ENCODE data around the gene FHIT.

The FHIT gene

DNA sequence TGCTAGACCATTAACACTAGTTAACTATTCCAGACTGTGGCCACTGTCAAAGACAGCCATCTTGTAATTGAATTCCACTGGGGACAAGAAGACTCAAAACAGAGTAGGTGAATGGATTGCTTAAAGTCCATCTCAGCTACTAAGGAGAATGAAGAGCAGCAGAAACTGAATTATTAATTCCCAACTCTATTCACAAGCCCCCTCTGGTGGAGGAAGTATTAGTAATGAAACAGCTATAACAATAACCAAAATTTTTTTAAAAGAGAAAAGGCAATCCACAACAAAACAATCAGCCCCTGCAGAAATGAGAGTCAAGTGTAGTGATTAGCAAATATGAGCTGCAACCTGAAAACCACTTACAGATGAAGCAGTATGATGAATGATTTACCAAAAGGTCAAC is 302.8 kb downstream of the FHIT start:
- DNase-seq = no peak

DNA sequence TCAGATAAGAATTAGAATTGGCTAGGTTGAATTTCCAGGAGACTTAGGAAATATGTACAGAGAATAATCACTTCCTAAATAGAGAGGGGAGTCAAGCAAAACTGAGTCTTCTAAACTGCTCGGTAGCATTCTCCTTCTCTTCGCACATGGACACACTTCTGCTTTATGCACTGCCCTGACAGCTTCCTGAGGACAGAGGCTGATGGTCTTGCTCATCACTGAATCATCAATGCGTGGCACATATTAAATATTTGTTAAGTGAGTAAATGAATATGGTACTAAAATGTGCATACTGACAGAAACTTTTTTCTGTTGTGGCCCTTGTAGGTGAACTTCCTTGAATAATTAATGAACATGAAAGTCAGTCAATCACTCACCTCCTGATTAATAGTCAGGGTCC is 315.5 kb downstream of the FHIT start:
- DNase-seq = no peak

DNA sequence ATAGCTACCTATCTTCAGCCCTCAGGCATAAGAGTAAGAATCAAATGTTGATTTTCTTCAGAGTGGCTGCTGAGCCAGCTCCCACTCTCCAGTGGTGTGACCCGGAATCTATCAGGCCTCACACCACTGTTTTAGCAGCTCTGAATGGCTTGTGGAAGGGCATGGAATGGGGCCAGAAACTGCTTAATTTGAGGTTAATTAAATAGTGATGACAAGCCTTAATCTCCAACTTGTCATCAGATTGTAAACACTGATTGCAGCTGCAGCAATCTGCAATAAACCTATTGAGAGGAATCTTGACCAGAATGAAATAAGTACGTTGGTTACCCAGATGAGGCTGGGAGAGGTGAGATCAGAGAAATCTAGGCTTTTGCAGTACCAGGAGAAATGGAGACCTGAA is 317.4 kb downstream of the FHIT start:
- no peak for DNase-seq

DNA sequence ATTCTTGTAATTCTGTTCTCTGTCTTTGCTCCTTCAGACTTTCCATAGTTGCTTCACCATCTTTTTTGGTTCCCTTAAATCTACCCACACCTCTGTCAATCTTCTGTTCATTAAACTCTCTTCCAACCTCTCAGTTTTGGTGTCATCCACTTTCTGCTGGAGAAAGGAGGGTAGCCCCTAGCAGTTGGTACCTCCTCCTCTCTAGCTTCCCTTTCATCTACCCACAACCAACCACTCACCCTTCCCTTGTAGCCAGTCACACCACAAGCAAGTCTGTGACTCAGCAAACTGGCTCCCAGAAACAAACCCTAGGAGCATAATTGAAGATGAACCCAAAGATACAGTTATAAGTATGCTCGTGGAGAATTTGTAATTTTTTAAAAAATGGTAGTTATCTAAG is 318.6 kb downstream of the FHIT start:
- DNase-seq = no peak

DNA sequence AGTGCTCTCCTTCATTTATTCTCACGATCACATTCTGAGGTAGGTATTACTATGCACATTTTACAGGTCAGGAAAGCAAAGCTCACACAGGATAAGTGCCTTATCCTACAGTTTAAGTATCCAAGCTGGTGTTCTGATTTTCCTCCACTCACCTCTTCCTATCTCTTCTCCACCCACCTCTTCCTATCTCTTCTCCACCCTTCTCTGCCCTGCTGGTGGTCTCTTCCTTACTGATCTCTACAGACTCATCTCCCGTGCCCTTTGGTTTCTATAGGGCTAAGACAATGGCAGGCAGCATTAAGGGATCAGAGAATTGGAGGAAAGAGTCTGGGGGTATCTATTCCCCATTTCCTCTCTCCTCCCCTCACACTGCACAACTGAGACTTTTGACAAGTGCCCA is 319.1 kb downstream of the FHIT start:
- no peak for DNase-seq

DNA sequence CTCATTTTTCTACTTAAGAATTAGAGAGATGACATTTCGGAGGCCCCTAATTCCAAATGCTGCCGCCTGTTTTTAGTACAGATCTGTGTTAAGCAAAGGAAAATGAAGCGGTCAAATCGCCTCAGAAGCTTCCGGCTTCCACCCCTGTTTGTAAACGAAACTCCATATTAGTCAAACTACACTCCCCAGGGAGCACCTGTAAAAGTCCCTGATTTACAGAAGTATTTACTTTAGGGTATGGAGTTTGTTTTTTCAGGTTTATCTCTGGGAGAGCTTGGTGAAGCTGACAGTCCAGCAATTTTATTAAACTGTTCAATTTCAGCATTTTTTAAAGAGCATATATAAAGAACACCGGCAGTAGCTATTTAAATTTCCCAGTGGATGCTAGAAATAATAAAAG is 319.8 kb downstream of the FHIT start:
- DNase-seq = no peak

DNA sequence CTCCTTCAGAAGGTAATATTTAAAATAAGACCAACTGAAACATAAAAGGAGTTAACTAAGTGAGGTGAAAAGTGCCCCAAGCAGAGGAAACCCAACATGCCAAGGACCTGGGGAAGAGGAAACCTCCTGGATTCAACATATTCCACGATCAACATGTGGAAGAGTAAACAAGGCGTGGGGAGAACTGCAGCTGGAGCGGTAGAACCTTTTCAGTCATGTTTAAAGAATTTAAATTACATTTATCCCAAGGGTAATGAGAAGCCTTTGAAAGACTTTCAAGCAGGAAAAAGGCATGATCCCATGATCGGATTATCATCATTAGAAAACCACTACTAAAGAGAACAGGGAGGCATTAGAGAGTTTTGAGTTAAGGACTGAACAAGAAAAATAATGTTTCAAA is 330.7 kb downstream of the FHIT start:
- DNase-seq = no peak

DNA sequence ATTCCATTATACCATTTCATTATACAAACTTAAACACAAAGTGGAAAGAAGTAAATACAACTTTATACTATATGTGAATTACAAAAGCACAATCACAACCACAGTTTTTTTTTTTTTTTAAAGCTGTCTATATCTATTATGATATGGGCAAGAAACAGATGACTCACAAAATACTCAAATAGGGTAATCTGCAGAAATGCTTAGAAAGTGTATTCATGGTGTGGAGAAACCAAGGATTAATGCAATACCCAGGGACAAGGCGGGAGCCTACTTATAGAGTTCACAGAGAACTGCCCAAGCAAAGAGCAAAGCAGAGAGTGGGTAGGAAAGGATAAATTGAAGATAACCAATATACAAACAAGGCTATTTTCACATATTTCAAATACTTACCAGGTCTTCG is 332.0 kb downstream of the FHIT start:
- no peak for DNase-seq

DNA sequence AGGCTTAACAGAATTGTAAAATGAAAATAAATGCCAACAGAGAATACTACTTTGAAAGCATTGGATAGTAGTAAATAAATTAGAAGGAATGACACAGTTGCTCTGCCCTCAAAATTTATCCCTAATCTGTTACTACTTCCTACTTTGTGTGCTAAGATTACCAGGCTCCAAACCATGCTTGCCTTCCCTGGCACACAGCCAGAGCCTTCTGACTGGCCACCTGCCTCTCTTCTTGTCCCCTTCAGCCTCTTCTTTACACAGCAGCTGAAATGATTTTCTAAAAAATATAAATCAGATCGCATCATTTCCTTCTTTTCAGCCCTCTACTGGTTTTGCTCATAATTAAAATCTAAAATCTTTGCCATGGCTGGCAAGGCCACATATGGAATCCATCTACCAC is 334.1 kb downstream of the FHIT start:
- peak in 4 of 56 donors; percentile 1 to 5 (median 2) for DNase-seq

DNA sequence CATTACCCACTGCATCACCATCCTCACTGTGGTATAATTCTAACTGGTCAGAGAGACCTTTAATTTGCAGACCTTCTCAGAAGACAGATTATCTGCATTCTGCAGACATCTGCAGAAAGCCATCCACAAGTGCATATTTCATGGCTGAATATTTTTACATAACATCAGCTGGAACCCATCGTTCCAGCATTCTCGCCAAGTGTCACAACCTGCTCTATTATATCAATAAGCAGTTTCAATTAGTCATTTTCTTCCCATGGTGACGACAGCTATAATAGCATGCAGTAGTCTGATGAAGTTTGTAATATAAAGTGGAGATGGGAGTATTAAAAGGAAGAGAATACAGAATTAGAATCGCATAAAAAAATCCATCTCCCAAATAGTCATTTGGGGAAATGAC is 334.7 kb downstream of the FHIT start:
- DNase-seq = no peak

DNA sequence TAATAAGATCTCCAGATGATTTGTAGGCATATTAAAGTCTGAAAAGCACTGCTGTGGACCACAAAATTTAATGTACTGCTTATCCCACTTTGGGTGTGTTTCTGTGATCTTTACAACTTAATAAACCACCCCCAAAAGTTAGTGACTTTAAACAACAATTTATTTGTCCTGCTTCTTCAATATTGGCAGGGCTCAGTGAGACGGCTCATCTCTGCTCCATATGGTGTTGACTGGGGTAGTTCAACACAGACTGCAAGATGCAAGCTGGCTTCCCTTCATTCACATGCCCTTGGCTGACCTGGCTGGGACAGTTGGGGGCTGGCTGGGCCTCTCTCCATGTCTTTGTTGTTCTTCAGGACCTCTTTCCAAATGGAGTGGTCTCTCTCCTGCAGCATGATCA is 337.8 kb downstream of the FHIT start:
- DNase-seq = no peak

DNA sequence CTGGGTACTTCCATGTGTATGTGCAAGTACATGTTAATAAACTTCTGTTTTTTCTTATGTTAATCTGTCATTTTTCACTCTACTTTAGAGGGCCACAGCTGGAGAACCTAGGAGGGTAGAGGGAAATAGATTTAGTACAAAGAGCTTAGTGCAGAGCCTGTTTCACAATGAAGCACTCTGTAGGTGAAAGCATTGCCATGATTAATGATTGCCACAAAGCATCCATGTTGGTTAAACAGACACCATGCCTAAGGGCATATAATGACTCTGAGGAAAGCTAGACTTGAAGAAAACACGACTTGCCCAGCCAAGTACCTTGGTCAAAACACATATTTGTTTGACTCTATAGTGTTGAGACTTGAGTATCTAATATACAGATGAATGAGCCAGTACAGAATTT is 338.4 kb downstream of the FHIT start:
- DNase-seq = no peak

DNA sequence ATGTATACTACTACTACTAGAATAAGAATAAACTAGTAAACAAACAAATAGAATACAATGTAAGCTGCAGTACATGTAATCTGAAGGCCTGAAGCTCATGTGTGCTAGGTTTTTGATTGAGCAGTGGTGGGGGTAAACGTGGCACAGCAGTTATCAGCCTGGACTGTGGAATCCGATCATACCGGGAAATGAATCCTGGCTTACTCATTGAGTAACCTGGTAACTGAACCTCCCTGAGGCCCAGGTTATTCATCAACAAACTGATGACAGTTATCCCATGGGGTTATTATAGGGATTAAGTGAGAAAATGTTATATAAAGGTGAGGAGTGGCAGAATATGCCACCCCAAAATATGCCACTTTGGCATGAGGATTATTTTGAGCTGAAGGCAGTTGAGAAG is 339.1 kb downstream of the FHIT start:
- DNase-seq = no peak

DNA sequence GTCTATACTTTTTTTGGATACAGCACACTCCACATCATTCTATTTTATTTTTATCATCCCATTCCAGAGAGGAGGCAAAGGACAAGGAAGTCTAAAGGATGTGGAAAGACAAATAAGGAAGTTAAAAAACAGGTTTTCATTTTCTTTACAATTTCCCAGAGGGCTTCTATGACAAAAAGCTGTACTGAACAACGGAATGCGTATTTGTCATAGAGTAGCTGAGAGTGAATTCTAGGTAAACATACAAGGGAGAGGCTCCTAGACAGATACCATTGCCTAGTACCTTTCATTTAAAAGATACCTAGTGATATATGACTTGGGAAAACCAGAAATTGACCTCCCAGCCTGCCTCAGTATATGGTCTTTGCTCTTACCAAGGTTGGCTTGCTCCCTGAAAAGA is 341.7 kb downstream of the FHIT start:
- DNase-seq = no peak

DNA sequence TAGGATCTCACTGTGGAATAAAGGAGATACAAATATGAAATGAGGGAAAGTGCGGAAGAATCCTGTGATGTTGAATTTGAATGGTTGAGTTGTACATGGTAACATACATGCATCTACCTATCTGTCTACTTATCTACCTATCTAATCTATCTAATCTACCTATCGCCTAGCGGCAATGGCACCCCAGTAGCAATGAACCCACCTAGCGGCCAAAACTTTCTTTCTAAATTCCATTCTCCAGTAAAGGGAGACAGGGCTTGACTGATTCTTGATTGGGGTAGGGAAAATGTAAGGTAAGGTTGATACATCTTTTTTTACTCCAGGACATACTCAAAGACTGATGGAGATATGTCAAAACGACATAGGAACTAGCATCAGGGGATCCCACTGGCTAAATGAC is 345.0 kb downstream of the FHIT start:
- DNase-seq = no peak

DNA sequence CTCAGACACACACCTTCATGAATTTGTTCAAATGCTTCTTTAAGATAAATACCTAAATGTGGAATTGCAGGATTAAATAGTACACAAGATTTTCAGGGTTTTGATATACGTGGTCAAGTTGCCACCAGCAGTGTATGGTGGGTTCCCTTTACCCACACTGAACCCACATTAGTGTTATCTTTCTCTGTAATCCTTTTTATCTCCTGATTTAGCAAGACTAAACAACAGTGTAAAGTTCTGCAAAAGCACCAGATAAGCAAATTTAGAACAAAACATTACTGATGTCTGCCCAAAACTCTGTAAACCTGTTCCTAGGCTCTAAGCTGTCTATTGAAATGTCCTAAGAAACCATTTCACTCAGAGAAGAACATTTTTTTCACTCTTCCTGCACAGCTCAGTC is 352.9 kb downstream of the FHIT start:
- no peak for DNase-seq

DNA sequence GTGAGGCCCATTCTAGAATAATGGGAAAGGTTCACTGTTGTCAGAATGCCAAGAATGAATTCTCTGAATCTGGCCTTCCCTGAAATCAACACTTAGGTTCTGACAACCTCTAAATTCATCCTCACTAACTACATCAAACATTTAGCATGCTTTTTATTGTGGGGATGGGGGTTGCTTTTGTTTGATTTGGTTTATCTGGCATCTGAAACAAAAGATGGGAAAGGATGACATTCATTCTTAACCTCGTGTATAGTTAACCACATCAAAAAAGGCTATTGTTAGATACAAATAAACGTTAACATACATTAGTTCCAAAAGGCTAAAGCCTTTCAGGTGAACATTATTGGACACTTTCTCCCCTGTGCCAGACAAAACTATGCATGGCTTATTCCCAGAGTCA is 357.3 kb downstream of the FHIT start:
- no peak for DNase-seq

DNA sequence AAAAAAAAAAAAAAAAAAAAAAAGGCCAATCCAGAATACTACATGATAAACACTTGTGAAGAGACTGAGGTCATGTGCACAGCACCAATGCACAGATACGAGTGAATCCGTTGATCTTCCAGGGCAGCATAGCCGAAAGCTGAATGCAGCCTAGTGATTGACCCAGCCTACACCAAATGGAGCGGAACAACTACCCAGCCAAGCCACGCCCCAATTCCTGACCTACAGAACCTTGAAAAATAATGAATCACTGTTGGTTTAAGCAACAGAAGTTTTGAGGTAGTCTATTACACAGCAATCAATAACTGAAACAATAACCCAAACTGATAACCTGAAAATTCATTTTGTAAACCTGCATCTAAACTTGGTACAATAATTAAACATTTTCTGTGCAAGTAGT is 361.0 kb downstream of the FHIT start:
- DNase-seq = no peak

DNA sequence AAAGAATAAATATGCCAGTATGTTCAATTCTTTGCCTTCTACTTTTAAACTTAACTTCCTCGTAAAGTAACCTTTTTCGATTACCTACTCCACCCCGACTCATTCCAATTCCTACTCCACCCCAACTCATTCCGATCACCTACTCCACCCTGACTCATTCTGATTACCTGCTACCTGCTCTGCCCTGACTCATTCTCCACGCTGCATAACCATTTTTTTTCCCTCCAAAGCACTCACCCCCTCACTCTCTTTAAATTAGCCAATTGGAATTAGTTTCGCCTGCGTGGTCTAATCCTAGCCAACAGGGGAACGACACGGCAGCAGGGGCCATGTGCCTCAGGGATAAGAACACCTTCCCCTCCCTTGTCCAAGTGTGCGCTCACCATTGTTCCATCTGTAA is 362.3 kb downstream of the FHIT start:
- peak in 7 of 56 donors; percentile 0 to 28 (median 18) for DNase-seq

DNA sequence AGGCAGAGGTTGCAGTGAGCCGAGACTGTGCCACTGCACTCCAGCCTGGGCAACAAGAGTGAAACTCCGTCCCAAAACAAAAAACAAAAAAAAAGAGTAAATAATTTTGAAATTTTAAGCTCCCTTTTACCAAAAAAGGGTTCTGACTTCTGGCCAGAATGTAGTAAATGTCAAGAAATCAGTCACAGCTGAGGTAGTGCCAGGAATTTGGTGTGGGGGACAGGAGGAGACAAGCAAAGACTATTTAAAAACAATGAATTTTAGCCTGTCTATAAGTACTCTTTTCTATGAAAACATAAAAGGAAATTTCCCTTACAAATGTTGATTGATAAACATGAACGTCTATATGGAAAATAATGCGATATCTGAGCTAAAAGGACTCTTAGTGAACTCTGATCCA is 363.7 kb downstream of the FHIT start:
- DNase-seq = no peak

DNA sequence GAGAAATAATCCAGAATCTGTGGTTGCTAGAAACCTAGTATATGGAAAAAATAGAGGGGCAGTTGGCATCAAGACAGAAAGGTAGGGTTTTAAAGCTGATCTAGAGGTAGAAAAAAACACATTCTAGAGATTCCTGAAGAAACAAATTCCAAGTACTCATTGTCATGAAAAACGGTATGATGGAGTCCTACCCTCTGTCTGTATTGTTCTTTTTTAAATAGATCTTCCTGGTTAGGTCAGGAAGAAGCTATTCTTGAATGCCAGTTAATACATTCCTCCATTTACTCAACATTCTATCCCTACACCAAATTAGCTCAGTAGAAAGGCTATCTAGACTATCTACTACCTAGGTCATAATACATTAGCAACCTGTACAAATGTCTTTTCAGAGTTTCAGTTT is 364.7 kb downstream of the FHIT start:
- no peak for DNase-seq

DNA sequence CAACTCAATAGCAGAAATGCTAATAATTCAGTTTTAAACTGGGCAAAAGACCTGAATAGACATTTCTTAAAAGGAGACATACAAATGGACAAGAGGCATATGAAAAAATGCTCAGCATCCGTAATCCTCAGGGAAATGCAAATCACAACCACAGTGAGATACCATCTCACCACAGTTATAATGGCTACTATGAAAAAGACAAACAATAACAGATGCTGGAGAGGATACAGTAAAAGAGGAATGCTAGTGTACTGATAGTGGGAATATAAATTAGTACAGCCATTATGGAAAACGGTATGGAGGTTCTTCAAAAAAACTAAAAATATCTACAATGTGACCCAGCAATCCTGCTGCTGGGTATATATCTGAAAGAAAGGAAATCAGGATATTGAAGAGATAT is 367.2 kb downstream of the FHIT start:
- no peak for DNase-seq

DNA sequence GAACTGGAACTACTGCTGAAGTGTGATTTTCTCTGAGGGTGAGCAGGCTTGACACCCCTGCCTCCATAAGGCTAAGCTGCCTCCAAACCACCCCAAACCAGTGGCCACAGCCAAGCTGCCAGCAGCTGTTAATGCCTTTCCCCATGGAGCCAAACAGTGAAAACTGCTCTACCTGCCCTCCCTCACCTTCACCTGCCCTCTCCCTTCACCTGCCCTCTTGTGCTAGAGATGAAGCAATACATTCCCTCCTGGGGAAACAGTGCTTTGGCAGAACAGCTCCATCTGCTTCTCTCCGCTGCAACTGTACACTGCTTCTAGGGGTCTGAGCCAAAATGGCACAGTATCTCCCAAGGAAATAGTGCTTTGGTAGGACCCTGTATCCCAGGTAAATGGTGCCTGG is 374.1 kb downstream of the FHIT start:
- DNase-seq = no peak

DNA sequence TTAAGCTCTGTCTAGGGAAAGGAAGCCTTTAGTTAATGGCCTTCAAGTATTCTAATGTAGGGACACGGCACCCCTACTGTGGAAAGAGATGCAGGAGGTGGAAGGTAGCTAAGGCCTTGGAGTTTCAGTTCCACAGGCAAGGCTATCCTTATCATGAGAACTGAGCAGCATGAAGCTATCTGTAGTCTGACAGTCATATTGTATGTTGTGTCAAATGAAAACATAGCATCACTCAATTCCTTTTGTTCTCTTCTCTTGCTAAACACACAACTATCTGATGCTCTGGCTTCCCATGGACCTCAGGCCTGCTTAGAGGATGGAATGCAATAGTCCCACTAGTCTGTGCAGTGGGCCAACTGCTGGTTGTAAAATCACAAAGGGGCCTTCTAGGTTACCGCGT is 380.9 kb downstream of the FHIT start:
- no peak for DNase-seq

DNA sequence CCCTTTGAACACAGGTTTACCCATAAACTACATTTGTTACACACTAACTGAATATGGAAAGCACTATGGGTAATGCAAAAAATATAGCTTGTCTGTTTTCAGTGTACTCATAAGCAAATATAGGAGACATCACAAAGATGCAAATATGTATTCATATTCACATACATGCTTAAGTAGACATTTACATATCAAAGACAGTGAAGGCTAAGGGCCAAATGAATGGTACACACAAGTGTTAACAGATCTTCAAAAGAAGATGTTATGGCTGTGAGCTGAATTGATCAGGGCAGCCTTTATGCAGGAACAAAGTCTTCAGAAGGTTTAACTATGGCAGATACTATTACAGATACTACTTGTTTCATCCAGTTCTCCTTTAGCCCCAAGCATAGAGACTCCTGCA is 384.1 kb downstream of the FHIT start:
- no peak for DNase-seq
